Mucosa of descending colon (tissue), 3 donors: ENCODE results near the gene ITGA2B. TPM values are rescaled to one million over a fixed set of nuclear protein-coding genes. Genes with fewer than 3 reads are reported as not detected.
A peak's percentile ranks its signal among the peaks of the same experiment; 100 is the strongest.

Source experiments
- ATAC-seq: fragments of 200-7000 bp; cut with Tn5 transposase; one replicate; pipeline ENCODE4 v1.9.1; 2020; ENCODE audit warnings: mild to moderate bottlenecking, moderate library complexity
- DNase-seq, 3 donors: peaks; one replicate each; pipeline ENCODE4 v3.0.0-alpha.2; 2020
- H3K36me3 ChIP-seq: fragments of 200-600 bp; one replicate; pipeline ENCODE4 v1.8.0; 2021; ENCODE audit warnings: low read depth, mild to moderate bottlenecking
- H3K4me1 ChIP-seq: fragments of 200-600 bp; one replicate; pipeline ENCODE4 v1.8.0; 2021; ENCODE audit warnings: low read depth, mild to moderate bottlenecking
- H3K4me3 ChIP-seq: fragments of 200-600 bp; one replicate; pipeline ENCODE4 v1.8.0; 2021; ENCODE audit warnings: mild to moderate bottlenecking
- H3K9me3 ChIP-seq: fragments of 200-600 bp; one replicate; pipeline ENCODE4 v1.8.0; 2021; ENCODE audit warnings: mild to moderate bottlenecking
- CTCF ChIP-seq: fragments of 200-600 bp; IDR thresholded peaks from one replicate; pipeline ENCODE4 v1.8.0; 2022; ENCODE audit warnings: antibody characterized with exemption, mild to moderate bottlenecking
- intact Hi-C, 2 donors: fragments of 100-400 bp; cut with DNase I in 1 of 2; cut with micrococcal nuclease in 1 of 2; formaldehyde crosslinking; loops; one replicate each; pipeline versions ENCODE4 v1.11.0 to v1.11.1; 2022; cut with DNase I, micrococcal nuclease
- total RNA-seq, 3 donors: library from RNA; stranded (reverse); fragmentation: NEBNext Ultra II Directional in 2 of 3; extraction: Animal tissue kit (Norgen Biotek cat#: 25700) in 2 of 3; gene quantifications; one replicate each; pipeline versions ENCODE4 v1.2.1 to v1.2.4, GENCODE V29; 2021 to 2023
- donor health status: DM: no; HTN: no; CAD: no; lungs with moderate emphysema.
- donor health status: DM: no; HTN: no; CAD: no.
- donor health status: DM: no; HTN: yes; CAD: no.

The ITGA2B gene
- total RNA-seq, 3 donors from 2014 or later, result 0.26 to 0.79 (median 0.41) TPM

GRCh38 chr17:44386182-44386525, 3.3 kb downstream of the ITGA2B start:
- intact Hi-C loops, result no loop called here
- H3K9me3 ChIP-seq, result no peaks in the 10 kb centered on the region
- no peak overlapping the region for H3K4me3 ChIP-seq

DNA sequence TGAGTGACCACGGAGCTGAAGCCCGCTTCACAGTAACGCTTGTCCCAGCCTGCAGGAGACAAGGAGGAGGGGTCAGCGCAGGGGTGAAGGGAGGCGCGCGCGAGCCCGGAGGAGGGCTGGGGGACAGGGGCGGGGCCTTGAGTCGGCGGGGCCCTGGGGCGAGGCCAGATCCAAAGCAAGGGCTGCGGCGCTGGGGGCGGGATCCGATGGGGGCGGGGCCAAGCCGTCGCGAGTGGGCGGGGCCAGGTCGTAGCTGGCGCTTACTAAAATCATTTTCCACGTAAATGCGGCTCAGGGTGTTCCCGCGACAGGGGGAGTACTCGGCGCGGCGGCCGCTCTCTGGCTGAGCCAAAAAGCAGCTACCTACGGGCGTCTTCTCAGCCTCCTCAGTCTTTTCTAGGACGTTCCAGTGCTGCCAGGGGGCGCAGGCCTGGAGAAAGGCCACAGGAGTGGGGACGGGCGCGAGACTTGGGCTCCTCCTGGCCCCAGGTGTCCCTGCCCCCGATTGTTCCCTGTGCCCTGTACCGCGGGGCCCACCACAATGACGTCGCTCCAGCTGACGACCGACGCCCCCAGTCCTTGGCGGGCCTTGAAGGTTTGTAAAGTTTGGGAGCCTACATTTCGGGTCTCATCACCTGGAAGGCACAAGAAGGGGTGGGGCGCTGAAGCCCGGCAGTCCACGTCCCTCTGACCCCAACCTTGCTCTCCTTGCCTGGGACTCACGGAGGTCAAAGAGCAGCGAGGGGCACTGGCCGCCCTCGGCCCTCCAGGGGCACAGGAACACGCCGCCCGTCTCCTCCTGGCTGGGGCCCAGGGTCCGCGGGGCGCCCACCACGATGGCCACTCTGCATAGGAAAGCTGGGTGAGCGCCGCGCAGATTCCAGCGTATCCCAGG, 3.9 kb downstream of the ITGA2B start:
- Histone ChIP-seq H3K9me3 (no peaks in the 10 kb centered on the region), H3K36me3 (no peaks in the 10 kb centered on the region), H3K4me3 (no peak overlapping the region), H3K4me1 (peaks cover 15% of the 10 kb centered on the region)
- ATAC-seq (peak; percentile 93), DNase-seq (peak; percentile 76 to 83 (median 80))
- no peak for TF ChIP-seq CTCF
- intact Hi-C loops, result no loop called here

More at GRCh38 chr17:44386182-44386525, 3.3 kb downstream of the ITGA2B start:
- DNase-seq (no peak), ATAC-seq (no peak)
- Histone ChIP-seq H3K4me1 (peaks cover 15% of the 10 kb centered on the region), H3K36me3 (no peaks in the 10 kb centered on the region)
- TF ChIP-seq CTCF, result no peak

GRCh38 chr17:44384823-44385286, 4.6 kb downstream of the ITGA2B start:
- TF ChIP-seq CTCF, result no peak
- Histone ChIP-seq H3K4me1 (peaks cover 15% of the 10 kb centered on the region), H3K36me3 (no peaks in the 10 kb centered on the region), H3K9me3 (no peaks in the 10 kb centered on the region), H3K4me3 (no peak overlapping the region)
- intact Hi-C loops, result no loop called here
- ATAC-seq (peak; percentile 9), DNase-seq (peak in 1 of 3 donors; percentile 8)

DNA sequence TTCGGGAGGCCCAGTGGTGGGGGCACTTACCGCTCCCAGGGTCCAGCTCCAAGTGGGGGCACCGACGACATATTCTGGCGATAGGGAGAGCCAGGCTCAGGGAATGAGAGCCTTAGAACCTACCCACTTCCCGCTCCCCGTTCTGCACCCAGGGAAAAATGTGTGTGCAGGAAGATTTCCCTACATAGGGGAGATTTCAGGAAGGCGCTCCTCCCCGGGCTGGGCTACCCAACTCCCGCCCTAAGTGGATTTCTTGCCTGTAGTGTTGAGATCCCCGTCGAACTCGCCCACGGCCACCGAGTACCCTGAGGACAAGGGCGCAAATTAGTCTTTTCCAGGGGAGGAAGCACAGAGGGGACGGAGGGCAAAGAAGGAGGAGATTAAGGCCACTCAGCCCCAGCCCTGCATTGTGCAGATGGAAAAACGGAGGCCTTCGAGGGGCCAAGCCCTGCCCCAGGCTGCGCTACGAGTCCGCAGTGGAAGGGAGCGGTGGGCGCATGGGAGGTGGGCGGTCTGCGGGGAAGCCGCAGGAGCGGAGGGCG, 5.1 kb downstream of the ITGA2B start:
- TF ChIP-seq CTCF, result no peak
- no peak for DNase-seq
- intact Hi-C loops, result no loop called here
- ATAC-seq, result no peak
- Histone ChIP-seq H3K4me3 (no peak overlapping the region), H3K9me3 (no peaks in the 10 kb centered on the region), H3K36me3 (no peaks in the 10 kb centered on the region), H3K4me1 (peaks cover 15% of the 10 kb centered on the region)

GRCh38 chr17:44383861-44384260, 5.6 kb downstream of the ITGA2B start:
- DNase-seq (no peak), ATAC-seq (no peak)
- H3K4me1 ChIP-seq, result peaks cover 15% of the 10 kb centered on the region
- no peaks in the 10 kb centered on the region for H3K9me3 ChIP-seq
- H3K36me3 ChIP-seq, result no peaks in the 10 kb centered on the region
- intact Hi-C loops, result no loop called here
- no peak for TF ChIP-seq CTCF
- no peak overlapping the region for H3K4me3 ChIP-seq
